GM12878 (cell line): Measurements from ENCODE around the gene CLEC18B.
"Not testable (repeated sequence)": the region's sequence is repeated elsewhere in the genome, so short reads cannot be mapped to it uniquely, and the experiment has no call there.

ENCODE experiments used
- CTCF ChIP-seq, 3 experiments: IDR thresholded peaks in 2 of 3; conservative IDR thresholded peaks in 1 of 3; 2 replicates each; pipeline ENCODE4 v1.5.1; 2011; ENCODE audit warnings: low read depth in 3 of 3, low read length in 3 of 3, mild to moderate bottlenecking in 3 of 3, control low read depth in 2 of 3, moderate library complexity in 2 of 3, inconsistent platforms in 1 of 3, mixed read lengths in 1 of 3; ENCODE audit not compliant: control insufficient read depth in 2 of 3, insufficient read depth in 1 of 3; ENCODE audit errors: extremely low read depth in 1 of 3
- EP300 ChIP-seq, 2 experiments: fragments of 150-350 bp in 1 of 2; IDR thresholded peaks; 2 replicates each; pipeline ENCODE4 v1.6.1; 2011 to 2012; ENCODE audit warnings: low read depth in 2 of 2, low read length in 2 of 2, borderline replicate concordance in 1 of 2, improper control_type of control experiment in 1 of 2, inconsistent platforms in 1 of 2; ENCODE audit not compliant: control insufficient read depth in 1 of 2
- FOXM1 ChIP-seq: IDR thresholded peaks from 2 replicates; pipeline ENCODE4 v1.6.1; 2012; ENCODE audit warnings: low read depth, mild to moderate bottlenecking, inconsistent platforms, low read length, moderate library complexity
- MTA3 ChIP-seq: IDR thresholded peaks from 2 replicates; pipeline ENCODE4 v1.6.1; 2012; ENCODE audit warnings: low read length, inconsistent platforms, borderline replicate concordance
- NR2C2 ChIP-seq: IDR thresholded peaks from 2 replicates; pipeline ENCODE4 v1.6.1; 2011; ENCODE audit warnings: borderline replicate concordance, low read depth; ENCODE audit not compliant: control insufficient read depth, insufficient read length
- POLR2A ChIP-seq: IDR thresholded peaks from 2 replicates; pipeline ENCODE4 v1.6.1; 2011; ENCODE audit warnings: low read depth, mild to moderate bottlenecking, low read length
- SMAD1 ChIP-seq: fragments of 450-650 bp; IDR thresholded peaks from 2 replicates; pipeline ENCODE4 v1.6.1; 2018; ENCODE audit warnings: mild to moderate bottlenecking, low read depth; ENCODE audit not compliant: partially characterized antibody
- STAT1 ChIP-seq: fragments of 450-650 bp; conservative IDR thresholded peaks from 2 replicates; pipeline ENCODE4 v1.6.1; 2014; ENCODE audit warnings: antibody characterized with exemption, mild to moderate bottlenecking
- SUZ12 ChIP-seq: fragments of 200-600 bp; sonication (generic); IDR thresholded peaks from one replicate; pipeline ENCODE4 v1.6.1; 2018; ENCODE audit warnings: antibody characterized with exemption, mild to moderate bottlenecking; ENCODE audit not compliant: unreplicated experiment
- USF2 ChIP-seq: IDR thresholded peaks from 2 replicates; pipeline ENCODE4 v1.6.1; 2011; ENCODE audit warnings: low read depth, low read length, improper control_type of control experiment, borderline replicate concordance
- ZBTB11 ChIP-seq: fragments of 450-650 bp; formaldehyde crosslinking; IDR thresholded peaks from 2 replicates; pipeline ENCODE4 v1.5.0; 2022; ENCODE audit warnings: mild to moderate bottlenecking, missing genetic modification characterization

- TF ChIP-seq EP300 (IDR thresholded peaks at IDR 0.05; ENCODE audit: borderline replicate concordance in 1 of 2, control insufficient read depth in 1 of 2, low read depth in 2 of 2, low read length in 2 of 2); CTCF (IDR thresholded peaks at IDR 0.05 in 2 of 3, conservative IDR thresholded peaks at IDR 0.05 in 1 of 3; ENCODE audit: control insufficient read depth in 2 of 3, extremely low read depth in 1 of 3, insufficient read depth in 1 of 3, low read depth in 3 of 3, low read length in 3 of 3); SUZ12; FOXM1; USF2; ZBTB11 (CRISPR knock-in tag); MTA3; POLR2A; SMAD1; STAT1; NR2C2: not testable (repeated sequence)
Measured at GRCh38 chr16:74407362-74407705, 13.9 kb downstream of the CLEC18B start.
